BLaER1 (cell line): ENCODE measurements around the gene CCM2L.

Experiments
- H3K27ac ChIP-seq: shearing (Covaris generic); formaldehyde crosslinking; 2 replicates; pipeline ENCODE4 v1.8.1; 2022
- H3K27me3 ChIP-seq: shearing (Covaris generic); formaldehyde crosslinking; 2 replicates; pipeline ENCODE4 v1.8.1; 2022
- H3K36me3 ChIP-seq: shearing (Covaris generic); formaldehyde crosslinking; 2 replicates; pipeline ENCODE4 v1.8.1; 2022
- H3K4me1 ChIP-seq: shearing (Covaris generic); formaldehyde crosslinking; 2 replicates; pipeline ENCODE4 v1.8.1; 2022
- H3K4me2 ChIP-seq: shearing (Covaris generic); formaldehyde crosslinking; 2 replicates; pipeline ENCODE4 v1.8.1; 2022
- H3K4me3 ChIP-seq: shearing (Covaris generic); formaldehyde crosslinking; 2 replicates; pipeline ENCODE4 v1.8.1; 2022
- H3K9ac ChIP-seq: shearing (Covaris generic); formaldehyde crosslinking; 2 replicates; pipeline ENCODE4 v1.8.1; 2022
- H3K9me3 ChIP-seq: shearing (Covaris generic); formaldehyde crosslinking; 2 replicates; pipeline ENCODE4 v1.8.1; 2022
- H4K20me1 ChIP-seq: shearing (Covaris generic); formaldehyde crosslinking; 2 replicates; pipeline ENCODE4 v1.8.1; 2022
- Cebpa-rat ChIP-seq: shearing (Covaris generic); IDR thresholded peaks from 2 replicates; pipeline ENCODE4 v1.8.1; 2022

CCM2L gene

DNA sequence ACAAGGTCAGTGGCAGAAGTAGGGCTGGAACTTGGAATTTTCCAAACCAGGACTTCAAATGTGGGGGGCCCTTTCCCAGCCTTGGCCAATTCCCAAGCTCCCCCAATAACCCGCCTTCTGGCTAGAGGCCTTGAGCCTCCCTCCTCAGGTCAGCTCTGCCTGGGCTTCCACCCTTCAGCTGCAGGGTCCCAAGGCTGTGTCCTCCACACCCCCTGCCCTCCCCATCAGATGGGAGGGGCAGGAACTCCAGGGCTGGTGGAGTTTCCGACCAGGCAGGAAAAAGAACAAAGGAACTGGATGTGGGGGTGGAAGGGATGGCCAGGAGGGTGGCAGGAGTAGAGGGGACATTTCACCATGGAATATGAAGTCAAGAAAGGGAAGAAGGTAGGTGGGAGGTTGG lies at the start of gene CCM2L:
TSS of gene CCM2L (plus strand) at position 338 of the 400 bp plus-strand sequence. CDS start at position 355, 17 bp downstream.
- Histone ChIP-seq H3K27me3 (no peaks in the 10 kb centered on the region), H3K9ac (no peak within 1 kb of the TSS), H3K4me2 (no peak within 1 kb of the TSS), H3K36me3 (no peaks in the 10 kb centered on the region), H3K4me3 (no peak within 1 kb of the TSS), H3K9me3 (no peaks in the 10 kb centered on the region), H4K20me1 (no peaks in the 10 kb centered on the region), H3K27ac (no peak within 1 kb of the TSS), H3K4me1 (peaks cover 11% of the 10 kb centered on the region)
- no peak for TF ChIP-seq Cebpa-rat

DNA sequence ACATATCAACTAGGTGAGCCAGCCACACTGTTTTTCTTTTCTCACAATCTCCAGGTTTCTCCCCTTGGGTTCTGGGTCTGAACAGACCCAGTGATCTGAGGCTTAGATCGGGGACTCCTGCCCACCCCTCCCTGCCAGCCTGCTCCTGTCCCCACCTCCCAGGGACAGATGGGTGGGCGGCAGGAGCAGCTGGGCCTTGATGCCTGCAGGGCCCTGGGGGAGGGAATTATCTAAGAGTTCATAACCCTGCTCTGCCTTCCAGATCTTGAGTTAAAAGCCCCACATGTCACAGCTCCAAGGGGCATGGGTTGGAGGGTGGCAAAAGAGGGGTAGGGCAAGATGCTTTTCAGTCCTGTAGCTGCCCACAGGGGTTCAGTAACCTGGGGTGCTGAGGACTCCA lies 47.5 kb upstream of the CCM2L start:
- Histone ChIP-seq H3K9me3 (no peaks in the 10 kb centered on the region), H3K4me1 (peaks cover 12% of the 10 kb centered on the region; the same call in 1 of the 2 replicates), H3K9ac (no peak overlapping the region), H3K27ac (no peak overlapping the region), H4K20me1 (0 out of 2 replicates have a peak, but pooled peaks cover 5% of the 10 kb centered on the region), H3K36me3 (no peaks in the 10 kb centered on the region), H3K4me3 (no peak overlapping the region), H3K27me3 (peaks cover 20% of the 10 kb centered on the region), H3K4me2 (no peak overlapping the region)
- TF ChIP-seq Cebpa-rat, result no peak

DNA sequence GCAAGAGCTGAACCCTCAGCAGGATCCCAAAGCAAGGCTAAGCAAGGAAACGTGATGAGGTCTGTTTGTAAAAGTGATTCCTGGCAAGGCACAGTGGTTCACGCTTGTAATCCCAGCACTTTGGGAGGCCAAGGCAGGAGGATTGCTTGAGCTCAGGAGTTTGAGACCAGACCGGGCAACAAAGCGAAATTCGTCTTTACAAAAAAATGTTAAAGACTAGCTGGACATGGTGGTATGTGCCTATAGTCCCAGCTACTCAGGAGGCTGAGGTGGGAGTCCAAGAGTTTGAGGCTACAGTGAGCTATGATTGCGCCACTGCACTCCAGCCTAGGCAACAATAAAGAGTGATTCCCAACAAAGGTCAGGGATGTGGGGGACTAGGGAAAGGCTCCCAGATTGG lies 46.3 kb upstream of the CCM2L start:
- H3K36me3 ChIP-seq, result no peaks in the 10 kb centered on the region
- H3K4me2 ChIP-seq, result no peak overlapping the region
- peaks cover 24% of the 10 kb centered on the region for H3K4me1 ChIP-seq
- H3K9me3 ChIP-seq, result no peaks in the 10 kb centered on the region
- peaks cover 28% of the 10 kb centered on the region for H3K27me3 ChIP-seq
- no peak overlapping the region for H3K4me3 ChIP-seq
- TF ChIP-seq Cebpa-rat, result no peak
- H3K27ac ChIP-seq, result no peak overlapping the region
- H3K9ac ChIP-seq, result no peak overlapping the region
- 0 out of 2 replicates have a peak, but pooled peaks cover 14% of the 10 kb centered on the region for H4K20me1 ChIP-seq

DNA sequence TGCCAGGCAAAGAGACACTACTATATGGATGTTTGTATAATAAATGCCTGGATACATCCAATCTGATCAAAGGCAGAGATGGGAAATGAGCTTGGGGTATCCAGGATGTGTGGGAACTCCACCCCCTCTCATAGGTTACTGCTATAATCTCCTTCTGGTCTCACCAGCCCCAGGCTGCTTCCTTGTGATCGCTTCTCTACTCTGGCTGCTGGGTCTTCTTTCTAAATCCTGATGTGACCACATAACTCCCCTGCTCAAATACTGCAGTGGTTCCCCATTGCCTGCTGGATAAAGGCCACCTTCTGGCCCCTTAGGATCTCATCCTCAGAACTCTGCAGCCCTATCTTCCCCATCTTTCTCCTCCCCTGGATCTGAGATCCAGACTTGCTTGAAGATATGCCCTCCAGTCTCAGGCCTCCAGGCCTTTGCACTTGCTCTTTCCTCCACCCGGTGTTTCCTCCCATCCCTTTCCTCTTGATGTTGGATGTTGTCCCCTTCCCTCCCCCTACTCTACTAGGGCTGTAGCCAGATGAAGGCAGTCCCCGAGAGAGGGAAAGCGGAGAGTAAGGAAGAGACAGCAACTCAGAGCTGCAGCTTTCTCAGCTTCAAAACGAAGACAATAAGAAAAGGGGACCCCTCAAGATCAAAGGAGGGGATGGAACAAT lies 43.1 kb upstream of the CCM2L start:
- Histone ChIP-seq H3K9me3 (no peaks in the 10 kb centered on the region), H3K27ac (no peak overlapping the region), H3K36me3 (no peaks in the 10 kb centered on the region), H3K4me3 (no peak overlapping the region), H4K20me1 (0 out of 2 replicates have a peak, but pooled peaks cover 17% of the 10 kb centered on the region), H3K4me2 (peak overlapping the region; percentile 98; the same call in 1 of the 2 replicates), H3K9ac (no peak overlapping the region), H3K4me1 (peaks cover 48% of the 10 kb centered on the region), H3K27me3 (peaks cover 28% of the 10 kb centered on the region)
- no peak for TF ChIP-seq Cebpa-rat

DNA sequence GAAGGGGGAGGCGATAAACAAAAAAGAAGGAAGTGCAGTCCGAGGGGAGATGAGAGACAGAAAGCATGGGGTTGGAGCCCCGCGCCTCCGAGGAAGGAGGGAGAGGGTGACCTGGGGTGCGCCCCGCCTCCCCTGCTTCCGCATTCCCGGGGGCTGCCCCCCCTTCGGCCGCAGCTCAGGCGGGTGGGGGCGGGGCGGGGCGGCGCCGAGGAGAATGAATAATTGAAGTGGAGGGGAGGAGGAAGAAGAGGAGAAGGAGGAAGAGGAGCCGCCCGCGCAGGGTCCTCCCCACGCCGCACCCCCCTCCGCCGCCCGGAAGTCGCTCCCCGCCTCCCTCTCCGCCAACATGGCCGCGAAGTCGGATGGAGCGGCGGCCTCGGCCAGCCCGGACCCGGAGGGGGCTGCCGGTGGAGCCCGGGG lies 42.4 kb upstream of the CCM2L start, which contains the start of gene XKR7:
TSS of gene XKR7 (plus strand) at position 322 of the 420 bp plus-strand sequence. CDS start at position 347, 25 bp downstream.
- Histone ChIP-seq H3K4me3 (peak within 1 kb of the TSS; percentile 69), H3K27ac (no peak within 1 kb of the TSS), H3K4me2 (peak within 1 kb of the TSS; percentile 98), H3K9me3 (no peaks in the 10 kb centered on the region), H3K27me3 (peaks cover 28% of the 10 kb centered on the region), H3K36me3 (no peaks in the 10 kb centered on the region), H4K20me1 (0 out of 2 replicates have a peak, but pooled peaks cover 17% of the 10 kb centered on the region), H3K9ac (no peak within 1 kb of the TSS), H3K4me1 (peaks cover 55% of the 10 kb centered on the region)
- no peak for TF ChIP-seq Cebpa-rat

DNA sequence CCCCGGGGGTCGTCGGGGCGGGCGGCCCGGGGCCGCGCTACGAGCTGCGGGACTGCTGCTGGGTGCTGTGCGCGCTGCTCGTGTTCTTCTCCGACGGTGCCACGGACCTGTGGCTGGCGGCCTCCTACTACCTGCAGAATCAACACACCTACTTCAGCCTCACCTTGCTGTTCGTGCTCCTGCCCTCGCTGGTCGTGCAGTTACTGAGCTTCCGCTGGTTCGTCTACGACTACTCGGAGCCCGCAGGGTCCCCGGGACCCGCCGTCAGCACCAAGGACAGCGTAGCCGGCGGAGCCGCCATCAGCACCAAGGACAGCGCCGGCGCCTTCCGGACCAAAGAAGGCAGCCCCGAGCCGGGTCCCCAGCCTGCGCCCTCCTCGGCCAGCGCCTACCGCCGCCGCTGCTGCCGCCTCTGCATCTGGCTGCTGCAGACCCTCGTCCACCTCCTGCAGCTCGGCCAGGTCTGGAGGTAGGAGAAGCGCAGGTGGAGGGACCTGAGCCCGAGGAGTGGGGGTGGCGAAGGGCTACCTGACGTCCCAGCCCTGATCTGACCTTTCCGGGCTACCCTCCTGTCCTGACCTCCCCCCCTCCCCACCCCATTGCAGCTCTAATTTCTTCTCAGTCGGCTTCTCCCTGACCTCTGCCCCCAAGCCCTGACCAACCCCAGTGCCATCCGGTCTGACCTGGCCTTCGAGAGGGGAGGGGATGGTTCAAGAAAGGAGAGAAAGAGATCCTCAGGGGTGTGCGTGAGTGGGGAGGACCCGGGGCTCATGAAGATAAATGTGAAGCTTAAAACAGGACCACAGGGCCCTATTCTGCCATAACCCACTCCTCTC lies 41.7 kb upstream of the CCM2L start:
- TF ChIP-seq Cebpa-rat, result no peak
- peak overlapping the region; percentile 69 for H3K4me3 ChIP-seq
- no peak overlapping the region for H3K9ac ChIP-seq
- H3K4me1 ChIP-seq, result peaks cover 62% of the 10 kb centered on the region
- no peaks in the 10 kb centered on the region for H3K36me3 ChIP-seq
- no peak overlapping the region for H3K27ac ChIP-seq
- H3K4me2 ChIP-seq, result peak overlapping the region; percentile 98
- peaks cover 28% of the 10 kb centered on the region for H3K27me3 ChIP-seq
- H4K20me1 ChIP-seq, result 0 out of 2 replicates have a peak, but pooled peaks cover 17% of the 10 kb centered on the region
- H3K9me3 ChIP-seq, result no peaks in the 10 kb centered on the region

DNA sequence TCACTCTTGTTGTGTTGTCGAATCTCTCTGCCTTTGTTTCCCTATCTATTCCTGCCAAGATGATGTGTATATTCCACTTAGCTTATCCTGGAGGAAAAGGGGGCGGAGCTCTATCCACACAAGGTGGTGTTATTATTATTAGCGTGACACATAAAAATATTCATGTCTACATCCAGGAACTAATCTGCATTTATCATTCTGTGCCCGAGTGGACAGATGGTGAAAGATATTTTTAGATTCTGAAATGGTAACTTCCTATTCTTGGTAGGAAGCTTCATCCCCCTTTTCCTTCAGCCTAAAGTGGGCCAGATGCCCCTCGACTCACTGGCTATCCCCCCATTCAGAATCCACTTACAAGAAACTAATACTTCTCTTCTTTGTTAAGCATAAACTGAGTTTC lies 40.2 kb upstream of the CCM2L start:
- Histone ChIP-seq H4K20me1 (0 out of 2 replicates have a peak, but pooled peaks cover 12% of the 10 kb centered on the region), H3K9ac (no peak overlapping the region), H3K27ac (no peak overlapping the region), H3K4me3 (no peak overlapping the region), H3K9me3 (no peaks in the 10 kb centered on the region), H3K36me3 (no peaks in the 10 kb centered on the region), H3K27me3 (peaks cover 28% of the 10 kb centered on the region), H3K4me1 (peaks cover 77% of the 10 kb centered on the region), H3K4me2 (peak overlapping the region; percentile 98)
- TF ChIP-seq Cebpa-rat, result no peak

DNA sequence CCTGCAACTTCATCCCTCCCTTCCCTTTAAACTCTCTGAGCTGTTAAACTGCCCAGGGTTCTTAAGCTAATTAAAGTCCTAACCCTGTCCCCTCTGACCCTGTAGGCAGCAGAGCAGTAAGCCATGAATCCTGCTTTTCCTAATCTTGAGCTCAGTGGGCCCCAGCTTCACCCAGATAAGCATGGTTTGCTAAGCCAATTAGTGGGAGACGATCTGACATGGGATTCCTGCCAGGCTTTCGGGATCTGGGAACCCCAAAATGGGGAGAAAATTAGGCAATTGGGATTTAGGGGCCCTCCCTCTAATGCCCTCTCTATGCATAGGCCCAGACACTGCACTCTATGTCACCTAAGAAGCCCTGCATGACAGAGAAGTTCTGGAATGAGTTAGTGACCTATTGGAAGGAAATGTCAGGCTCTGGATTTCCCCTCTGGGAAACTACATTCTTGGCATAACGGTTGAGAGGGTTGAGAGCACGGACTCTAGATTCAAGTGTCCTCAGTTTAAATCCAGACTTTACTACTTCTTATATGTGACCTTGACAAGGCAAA lies 37.7 kb upstream of the CCM2L start:
- Histone ChIP-seq H3K9ac (peak overlapping the region; percentile 35; the same call in 1 of the 2 replicates), H3K27ac (peak overlapping the region; percentile 38; the same call in 1 of the 2 replicates), H3K4me1 (peaks cover 99% of the 10 kb centered on the region), H3K4me2 (peak overlapping the region; percentile 87), H3K27me3 (peaks cover 10% of the 10 kb centered on the region), H3K9me3 (no peaks in the 10 kb centered on the region), H3K4me3 (peak overlapping the region; percentile 19; the same call in 1 of the 2 replicates), H4K20me1 (0 out of 2 replicates have a peak, but pooled peaks cover 12% of the 10 kb centered on the region), H3K36me3 (no peaks in the 10 kb centered on the region)
- TF ChIP-seq Cebpa-rat, result no peak

DNA sequence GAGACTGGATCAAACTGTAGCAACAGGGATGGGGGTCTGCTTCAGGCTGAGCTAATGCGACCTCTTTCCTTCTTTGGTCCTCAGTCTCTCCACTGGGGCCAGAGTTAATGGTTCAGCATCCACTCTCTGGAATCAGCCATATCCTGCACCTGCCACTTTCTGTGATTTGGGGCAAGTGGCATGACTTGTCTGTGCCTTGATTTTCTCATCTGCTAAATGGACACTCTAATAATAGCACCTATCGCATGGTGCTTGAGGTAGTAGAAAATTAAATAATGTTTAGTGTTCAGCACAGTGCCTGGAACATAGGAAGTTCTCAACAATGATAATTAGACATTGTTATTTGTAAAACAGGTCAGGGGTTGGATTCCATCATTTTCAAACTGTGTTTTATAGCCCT lies 35.9 kb upstream of the CCM2L start:
- Histone ChIP-seq H3K9ac (peak overlapping the region; percentile 46; the same call in 1 of the 2 replicates), H3K4me3 (peak overlapping the region; percentile 33; the same call in 1 of the 2 replicates), H3K4me1 (peaks cover 95% of the 10 kb centered on the region), H3K4me2 (peak overlapping the region; percentile 87), H3K27ac (peak overlapping the region; percentile 76; the same call in 1 of the 2 replicates), H4K20me1 (no peaks in the 10 kb centered on the region), H3K27me3 (no peaks in the 10 kb centered on the region), H3K9me3 (no peaks in the 10 kb centered on the region), H3K36me3 (no peaks in the 10 kb centered on the region)
- no peak for TF ChIP-seq Cebpa-rat
